Erythroblast (primary cell): Measurements from ENCODE around the gene PIP5K1B.

Experiments
- GATA1 ChIP-seq: IDR thresholded peaks from 2 replicates; pipeline ENCODE4 v1.6.1; 2011; ENCODE audit warnings: low read depth, mild to moderate bottlenecking, control low read depth, low read length, moderate library complexity
- POLR2A ChIP-seq: IDR thresholded peaks from 2 replicates; pipeline ENCODE4 v1.6.1; 2011; ENCODE audit warnings: mild to moderate bottlenecking, low read length

GRCh38 chr9:69036799-69037198 is 331.8 kb downstream of the PIP5K1B start:
- TF ChIP-seq POLR2A (no peak), GATA1 (no peak)
